Vagina (tissue), 2 donors: ENCODE measurements around the gene TRIM33.

Source experiments
- CTCF ChIP-seq, 3 experiments: fragments of 450-650 bp in 2 of 3; fragments of 200-600 bp in 1 of 3; sonication (generic) in 1 of 3; IDR thresholded peaks; one replicate each; pipeline ENCODE4 v1.5.1; 2017 to 2019; ENCODE audit warnings: antibody characterized with exemption in 3 of 3, mild to moderate bottlenecking in 2 of 3, moderate library complexity in 2 of 3
- POLR2A ChIP-seq, 2 donors: fragments of 450-650 bp; IDR thresholded peaks; one replicate each; pipeline ENCODE4 v1.6.1; 2017; ENCODE audit warnings: antibody characterized with exemption in 2 of 2, mild to moderate bottlenecking in 2 of 2, moderate library complexity in 2 of 2
- POLR2AphosphoS5 ChIP-seq, 2 donors: sonication (generic); formaldehyde crosslinking; IDR thresholded peaks; one replicate each; pipeline ENCODE4 v1.9.0; 2017; ENCODE audit warnings: antibody characterized with exemption in 2 of 2, mild to moderate bottlenecking in 2 of 2, low read depth in 1 of 2; ENCODE audit not compliant: insufficient read depth in 1 of 2

- TF ChIP-seq CTCF (IDR thresholded peaks at IDR 0.05) (no peak), POLR2A (IDR thresholded peaks at IDR 0.05) (no peak), POLR2AphosphoS5 (IDR thresholded peaks at IDR 0.05; ENCODE audit: insufficient read depth in 1 of 2, low read depth in 1 of 2) (no peak)
Observed at GRCh38 chr1:114352797-114353196, 158.2 kb downstream of the TRIM33 start.
